GM18498 (cell line): ENCODE data around the gene SLC1A5.
"Not testable (repeated sequence)": the region's sequence is repeated elsewhere in the genome, so short reads cannot be mapped to it uniquely, and the experiment has no call there.

Experiments used
- ATAC-seq: cut with Tn5 transposase; IDR thresholded peaks from one replicate; pipeline ENCODE4 v1.9.1; 2021; ENCODE audit warnings: mild to moderate bottlenecking, moderate library complexity; ENCODE audit not compliant: unreplicated experiment

The SLC1A5 gene

GRCh38 chr19:46802152-46802551, 13.8 kb upstream of the SLC1A5 start:
- ATAC-seq, result no peak

GRCh38 chr19:46798713-46799112, 10.3 kb upstream of the SLC1A5 start:
- ATAC-seq, result no peak

GRCh38 chr19:46797881-46798280, 9.5 kb upstream of the SLC1A5 start:
- no peak for ATAC-seq

GRCh38 chr19:46791944-46792343, 3.5 kb upstream of the SLC1A5 start:
- ATAC-seq, result no peak

GRCh38 chr19:46789371-46789770, 977 bp upstream of the SLC1A5 start:
- ATAC-seq, result no peak

GRCh38 chr19:46788968-46789338, 559 bp upstream of the SLC1A5 start:
- no peak for ATAC-seq

DNA sequence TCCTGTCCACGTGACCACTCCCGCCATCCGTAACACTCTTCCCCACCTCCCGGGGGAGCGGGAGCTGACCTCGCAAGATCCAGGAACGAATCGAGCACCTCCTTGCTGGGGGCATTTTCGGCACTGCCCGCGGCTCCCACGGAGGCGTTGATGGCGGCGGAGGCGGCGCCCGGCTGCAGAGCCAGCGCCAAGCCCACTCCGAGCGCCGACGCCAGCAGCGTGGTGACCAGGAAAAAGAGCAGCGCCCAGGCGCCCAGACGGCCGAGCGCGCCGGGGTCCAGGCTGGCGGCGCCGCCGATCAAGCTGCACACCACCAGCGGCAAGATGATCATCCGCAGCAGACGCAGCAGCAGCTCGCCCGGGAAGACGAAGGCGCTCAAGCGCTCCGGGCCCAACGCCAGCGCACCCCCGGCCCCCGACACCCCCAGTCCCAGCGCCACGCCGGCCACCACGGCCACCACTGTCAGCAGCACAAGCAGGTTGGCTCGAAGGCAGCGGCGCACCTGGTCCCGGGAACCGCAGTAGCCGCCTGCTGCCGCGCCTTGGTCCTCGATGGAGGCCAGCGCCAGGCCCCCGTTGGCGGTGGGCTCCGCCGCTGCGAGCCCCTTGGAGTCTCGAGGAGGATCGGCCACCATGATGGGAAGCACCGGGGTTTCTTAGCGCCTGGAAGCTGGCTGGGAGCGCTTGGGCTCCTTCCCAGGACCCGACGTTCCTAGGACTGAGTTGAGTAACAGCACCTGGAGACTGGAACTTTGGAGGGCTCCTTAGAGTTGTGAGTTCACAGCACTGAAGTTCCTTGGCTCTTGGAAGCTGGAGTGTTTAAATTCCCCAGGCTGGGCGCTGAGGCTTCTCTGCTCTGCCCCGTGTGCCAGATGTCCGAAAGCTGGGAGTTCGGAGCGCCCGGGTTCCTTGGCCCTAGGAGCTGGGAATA, 798 bp downstream of the SLC1A5 start:
- ATAC-seq, result no peak

DNA sequence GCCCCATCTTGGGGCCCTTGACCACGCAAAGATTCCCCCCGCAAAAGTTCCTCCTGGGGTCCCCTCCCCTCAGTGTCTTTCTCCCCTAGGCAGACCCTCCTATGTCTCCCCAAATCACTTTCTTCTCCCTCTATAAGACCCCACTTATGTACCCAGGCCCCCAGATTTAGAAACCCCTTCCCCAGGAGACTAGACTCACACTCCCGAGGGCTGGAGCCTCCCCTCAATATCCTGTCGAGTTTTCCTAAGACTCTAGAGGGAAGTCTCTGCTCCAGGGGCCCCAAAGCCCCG, 1.4 kb downstream of the SLC1A5 start:
- ATAC-seq, result no peak

- ATAC-seq, result no peak
Measured at GRCh38 chr19:46786236-46787039, 2.0 kb downstream of the SLC1A5 start.

- ATAC-seq, result no peak
Measured at GRCh38 chr19:46785980-46786235, 2.5 kb downstream of the SLC1A5 start.

GRCh38 chr19:46785054-46785979, 3.1 kb downstream of the SLC1A5 start:
- ATAC-seq, result no peak

GRCh38 chr19:46784262-46785053, 3.9 kb downstream of the SLC1A5 start:
- peak; percentile 38 for ATAC-seq

GRCh38 chr19:46783670-46784069, 4.7 kb downstream of the SLC1A5 start:
- no peak for ATAC-seq

- ATAC-seq, result no peak
Measured at GRCh38 chr19:46782355-46783019, 5.9 kb downstream of the SLC1A5 start.

DNA sequence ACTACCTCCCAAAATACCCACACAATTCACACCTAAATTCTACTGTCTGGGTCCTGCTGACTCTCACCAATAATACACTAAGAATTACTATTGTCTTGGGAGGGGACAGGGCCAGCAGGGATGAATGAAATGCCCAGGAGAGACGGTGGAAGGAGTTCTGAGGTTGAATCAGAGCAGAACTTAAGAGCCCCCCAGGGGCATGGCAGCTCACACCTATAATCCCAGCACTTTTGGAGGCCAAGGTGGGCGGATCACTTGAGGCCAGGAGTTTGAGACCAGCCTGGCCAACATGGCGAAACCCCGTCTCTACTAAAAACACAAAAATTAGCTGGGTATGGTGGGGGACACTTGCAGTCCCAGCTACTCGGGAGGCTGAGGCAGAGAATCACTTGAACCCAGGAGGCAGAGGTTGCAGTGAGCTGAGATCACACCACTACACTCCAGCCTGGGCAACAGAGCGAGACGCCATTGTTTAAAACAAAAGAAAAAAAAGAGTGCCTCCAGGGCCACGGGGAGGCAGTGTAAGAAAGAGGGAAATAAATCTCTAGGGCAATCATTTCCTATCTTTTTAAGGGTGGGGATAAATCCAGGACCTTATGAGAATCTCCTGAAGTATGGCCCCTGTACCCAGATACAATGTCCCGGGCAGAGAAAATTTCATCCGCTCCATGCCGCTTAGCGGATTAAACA, 10.3 kb downstream of the SLC1A5 start:
- not testable (repeated sequence) for ATAC-seq

DNA sequence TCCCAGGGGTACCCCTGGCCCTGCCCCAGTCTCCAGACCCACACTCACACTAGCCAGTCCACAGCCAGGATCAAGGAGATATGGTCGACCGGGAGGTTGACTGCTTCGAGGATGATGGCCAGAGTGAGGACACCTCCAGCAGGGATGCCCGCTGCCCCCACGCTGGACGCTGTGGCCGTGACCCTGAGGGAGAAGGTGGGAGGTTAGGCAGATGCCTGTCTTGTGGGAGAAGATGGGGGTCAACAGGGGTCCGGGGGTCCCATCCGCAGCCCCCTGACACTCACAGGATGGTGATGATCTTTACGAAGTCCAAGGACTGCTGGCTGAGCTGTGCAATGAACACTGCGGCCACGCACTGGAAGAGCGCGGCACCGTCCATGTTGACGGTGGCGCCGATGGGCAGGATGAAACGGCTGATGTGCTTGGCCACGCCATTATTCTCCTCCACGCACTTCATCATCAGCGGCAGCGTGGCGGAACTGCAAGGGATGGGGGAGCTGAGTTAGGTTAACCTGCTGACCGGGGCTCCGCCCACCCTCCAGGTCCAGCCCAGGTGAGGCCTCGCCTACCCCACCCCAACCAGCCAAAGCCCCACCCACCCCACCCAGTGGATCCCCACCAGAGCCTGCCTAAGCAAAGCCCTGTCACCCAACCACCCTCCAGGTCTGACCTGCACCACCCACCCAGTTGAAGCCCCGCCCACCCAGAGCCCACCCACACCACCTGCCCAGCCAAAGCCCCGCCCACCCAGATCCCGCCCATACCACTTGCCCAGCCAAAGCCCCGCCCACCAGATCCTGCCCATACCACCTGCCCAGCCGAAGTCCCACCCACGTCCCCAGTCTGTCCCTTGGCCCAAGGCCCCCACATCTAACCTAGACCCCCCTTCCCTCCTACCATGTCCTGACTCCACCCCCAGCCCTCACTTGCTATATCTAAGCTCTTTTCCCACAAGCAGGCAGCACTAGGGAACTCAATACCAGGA, 11.2 kb downstream of the SLC1A5 start:
- no peak for ATAC-seq

GRCh38 chr19:46775642-46776258, 12.6 kb downstream of the SLC1A5 start:
- ATAC-seq, result no peak

GRCh38 chr19:46773018-46773399, 15.4 kb downstream of the SLC1A5 start:
- ATAC-seq, result no peak
